IPS-15b (cell line): ENCODE data around the gene SAP25.

Experiments
- H3K27me3 ChIP-seq: one replicate; pipeline ENCODE4 v1.6.1; 2013; ENCODE audit warnings: low read length; ENCODE audit not compliant: control insufficient read depth, insufficient read depth
- H3K36me3 ChIP-seq: one replicate; pipeline ENCODE4 v1.6.1; 2013; ENCODE audit warnings: low read length; ENCODE audit not compliant: control insufficient read depth, insufficient read depth
- H3K4me1 ChIP-seq: one replicate; pipeline ENCODE4 v1.6.1; 2013; ENCODE audit warnings: mild to moderate bottlenecking, low read length; ENCODE audit not compliant: control insufficient read depth, insufficient read depth
- H3K4me3 ChIP-seq: one replicate; pipeline ENCODE4 v1.5.1; 2013; ENCODE audit warnings: low read depth, low read length
- H3K9ac ChIP-seq: one replicate; pipeline ENCODE4 v1.6.1; 2013; ENCODE audit warnings: low read depth, mild to moderate bottlenecking, low read length
- H3K9me3 ChIP-seq: one replicate; pipeline ENCODE4 v1.6.1; 2013; ENCODE audit warnings: mild to moderate bottlenecking, low read length; ENCODE audit not compliant: control insufficient read depth, insufficient read depth

SAP25 gene

GRCh38 chr7:100580466-100581283 is 7.0 kb upstream of the SAP25 start:
- Histone ChIP-seq H3K36me3 (peaks cover 44% of the 10 kb centered on the region), H3K9ac (no peak overlapping the region), H3K4me3 (no peak overlapping the region), H3K4me1 (peaks cover 6% of the 10 kb centered on the region), H3K27me3 (no peaks in the 10 kb centered on the region), H3K9me3 (no peaks in the 10 kb centered on the region)

DNA sequence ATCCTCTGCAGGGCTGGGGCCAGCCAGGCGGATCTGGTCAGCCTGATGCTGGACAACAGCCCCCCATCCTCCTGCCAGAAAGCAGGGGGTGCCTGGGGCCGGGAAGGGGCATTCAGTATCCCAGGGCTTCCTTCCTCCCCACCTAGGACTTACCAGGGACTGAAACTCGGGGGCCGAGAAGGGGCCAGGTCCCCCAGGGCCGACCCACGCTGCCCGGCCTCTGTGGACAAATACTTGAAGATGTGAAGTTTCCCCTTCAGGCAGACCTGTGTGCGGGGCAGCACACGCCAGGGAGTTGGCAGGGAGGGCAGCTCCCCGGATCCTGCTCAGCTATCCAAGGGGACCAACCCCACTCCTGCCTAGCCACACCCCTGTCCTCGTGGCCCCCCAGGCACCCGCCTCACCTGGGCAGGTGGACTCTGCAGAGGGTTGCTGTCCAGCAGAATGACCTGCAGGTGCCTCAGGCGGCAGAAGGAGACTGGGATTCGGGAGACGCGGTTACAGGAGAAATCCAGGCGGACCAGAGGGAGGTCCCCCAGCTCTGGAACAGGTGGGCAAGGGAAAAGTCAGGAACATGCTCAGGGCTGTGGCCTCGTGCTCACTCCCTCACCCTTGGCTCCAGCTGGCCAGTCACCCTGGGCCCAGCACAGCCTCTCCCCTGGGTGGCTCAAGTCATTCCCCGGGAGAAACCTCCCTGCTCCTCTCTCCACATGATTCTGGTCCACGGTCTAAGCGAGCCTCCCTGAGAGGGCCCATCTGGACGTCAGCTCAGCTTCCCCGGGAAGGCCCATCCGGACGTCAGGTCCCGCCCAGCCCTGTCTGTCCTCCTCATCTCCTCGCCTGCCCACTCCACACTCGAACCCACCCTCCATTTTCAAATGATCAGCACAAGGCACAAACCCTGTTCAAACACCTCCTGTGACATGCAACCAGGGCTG is 4.8 kb upstream of the SAP25 start:
- no peaks in the 10 kb centered on the region for H3K9me3 ChIP-seq
- H3K36me3 ChIP-seq: peaks cover 52% of the 10 kb centered on the region
- no peak overlapping the region for H3K4me3 ChIP-seq
- H3K9ac ChIP-seq: no peak overlapping the region
- H3K4me1 ChIP-seq: peaks cover 1% of the 10 kb centered on the region
- H3K27me3 ChIP-seq: no peaks in the 10 kb centered on the region

GRCh38 chr7:100577507-100577906 is 3.8 kb upstream of the SAP25 start:
- Histone ChIP-seq H3K27me3 (no peaks in the 10 kb centered on the region), H3K36me3 (peaks cover 49% of the 10 kb centered on the region), H3K4me3 (no peak overlapping the region), H3K9ac (no peak overlapping the region), H3K4me1 (no peaks in the 10 kb centered on the region), H3K9me3 (no peaks in the 10 kb centered on the region)

- H3K27me3 ChIP-seq: no peaks in the 10 kb centered on the region
- H3K9me3 ChIP-seq: no peaks in the 10 kb centered on the region
- no peak overlapping the region for H3K4me3 ChIP-seq
- H3K36me3 ChIP-seq: peaks cover 45% of the 10 kb centered on the region
- H3K4me1 ChIP-seq: peaks cover 1% of the 10 kb centered on the region
- H3K9ac ChIP-seq: no peak overlapping the region
These were observed 3.4 kb upstream of the SAP25 start for GRCh38 chr7:100577103-100577502.

DNA sequence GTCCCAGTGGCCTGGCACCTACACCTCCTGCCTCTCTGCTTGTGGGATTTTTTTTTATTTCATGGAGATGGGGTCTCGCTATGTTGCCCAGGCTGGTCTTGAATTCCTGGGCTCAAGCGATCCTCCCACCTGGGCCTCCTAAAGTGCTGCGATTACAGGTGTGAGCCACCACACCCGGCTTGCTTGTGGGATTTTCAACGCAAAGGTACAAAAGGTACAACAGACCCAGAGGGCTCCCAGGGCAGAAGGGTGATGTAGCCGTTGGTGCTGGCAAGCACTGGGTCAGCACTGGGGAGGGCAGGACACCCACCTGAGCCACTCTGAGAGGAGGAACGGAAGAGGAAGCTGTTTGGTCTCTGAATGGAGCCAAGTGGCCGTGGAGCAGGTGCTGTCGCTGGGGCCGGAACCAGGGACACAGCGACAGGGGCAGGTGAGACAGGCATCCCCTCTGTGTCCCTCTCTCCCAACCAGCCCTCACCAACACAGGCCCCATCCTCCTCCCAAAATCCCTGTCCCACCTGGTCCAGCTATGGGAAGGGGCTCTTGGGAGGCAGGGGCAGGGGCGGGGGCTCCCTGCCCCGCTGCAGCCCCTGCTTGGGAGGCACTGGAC is 2.8 kb upstream of the SAP25 start:
- Histone ChIP-seq H3K36me3 (peaks cover 41% of the 10 kb centered on the region), H3K9ac (no peak overlapping the region), H3K4me1 (peaks cover 7% of the 10 kb centered on the region)

DNA sequence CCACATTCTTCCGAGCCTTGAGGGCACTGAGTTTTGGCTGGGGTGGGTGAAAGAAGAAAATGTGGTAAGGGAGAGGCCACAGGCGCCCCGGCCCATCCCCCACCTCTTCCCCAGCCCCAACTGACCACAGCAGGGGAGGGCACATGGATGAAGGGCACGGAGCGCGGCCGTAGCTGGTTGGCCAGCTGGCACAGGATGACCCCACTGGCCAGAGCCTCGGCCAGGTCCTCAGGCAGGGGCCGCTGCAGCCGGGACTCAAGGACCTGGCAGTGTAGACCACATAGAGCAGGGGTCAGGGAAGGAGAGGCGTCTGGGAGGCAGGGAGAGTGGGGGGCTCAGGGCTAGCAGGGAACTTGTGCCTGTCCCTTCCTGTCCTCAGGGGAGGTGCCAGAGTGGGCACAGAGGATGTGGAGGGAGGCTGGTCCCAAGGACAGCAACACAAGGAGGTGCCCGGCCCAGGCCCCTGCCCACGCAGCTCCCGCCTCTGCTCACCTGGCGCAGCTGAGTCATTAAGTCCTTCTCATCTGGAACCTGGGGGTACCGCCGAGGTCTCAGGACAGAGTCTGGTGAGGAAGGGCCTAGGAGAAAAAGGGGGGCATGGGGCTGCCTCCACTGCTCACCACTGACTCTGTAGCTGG is 2.2 kb upstream of the SAP25 start:
- Histone ChIP-seq H3K27me3 (no peaks in the 10 kb centered on the region), H3K36me3 (peaks cover 38% of the 10 kb centered on the region), H3K9ac (no peak overlapping the region), H3K4me1 (peaks cover 11% of the 10 kb centered on the region), H3K4me3 (no peak overlapping the region), H3K9me3 (no peaks in the 10 kb centered on the region)

More for the DNA sequence above, 2.8 kb upstream of the SAP25 start:
- H3K9me3 ChIP-seq: no peaks in the 10 kb centered on the region
- H3K4me3 ChIP-seq: no peak overlapping the region
- no peaks in the 10 kb centered on the region for H3K27me3 ChIP-seq

DNA sequence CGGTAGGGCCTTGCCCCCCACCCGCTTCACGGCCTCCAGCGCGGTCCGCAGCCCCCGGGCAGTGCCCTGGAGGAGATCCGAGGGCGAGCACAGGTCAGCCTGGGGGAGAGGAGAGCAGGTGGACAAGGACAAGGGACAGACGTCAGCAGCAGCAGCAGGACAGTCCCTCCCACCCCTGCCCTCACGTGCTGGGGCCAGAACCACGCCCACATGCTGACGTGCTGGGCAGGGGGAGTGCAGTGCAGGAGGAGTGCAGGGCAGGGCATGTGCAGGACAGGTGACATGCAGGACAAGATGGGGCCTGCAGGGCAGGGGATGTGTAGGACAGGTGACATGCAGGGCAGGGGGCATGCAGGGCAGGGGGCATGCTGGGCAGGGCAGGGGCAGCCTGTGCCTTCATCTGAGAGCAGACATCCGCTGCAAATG is 1.5 kb upstream of the SAP25 start:
- H3K27me3 ChIP-seq: no peaks in the 10 kb centered on the region
- no peak overlapping the region for H3K4me3 ChIP-seq
- peaks cover 13% of the 10 kb centered on the region for H3K4me1 ChIP-seq
- no peak overlapping the region for H3K9ac ChIP-seq
- H3K9me3 ChIP-seq: no peaks in the 10 kb centered on the region
- H3K36me3 ChIP-seq: peaks cover 35% of the 10 kb centered on the region

DNA sequence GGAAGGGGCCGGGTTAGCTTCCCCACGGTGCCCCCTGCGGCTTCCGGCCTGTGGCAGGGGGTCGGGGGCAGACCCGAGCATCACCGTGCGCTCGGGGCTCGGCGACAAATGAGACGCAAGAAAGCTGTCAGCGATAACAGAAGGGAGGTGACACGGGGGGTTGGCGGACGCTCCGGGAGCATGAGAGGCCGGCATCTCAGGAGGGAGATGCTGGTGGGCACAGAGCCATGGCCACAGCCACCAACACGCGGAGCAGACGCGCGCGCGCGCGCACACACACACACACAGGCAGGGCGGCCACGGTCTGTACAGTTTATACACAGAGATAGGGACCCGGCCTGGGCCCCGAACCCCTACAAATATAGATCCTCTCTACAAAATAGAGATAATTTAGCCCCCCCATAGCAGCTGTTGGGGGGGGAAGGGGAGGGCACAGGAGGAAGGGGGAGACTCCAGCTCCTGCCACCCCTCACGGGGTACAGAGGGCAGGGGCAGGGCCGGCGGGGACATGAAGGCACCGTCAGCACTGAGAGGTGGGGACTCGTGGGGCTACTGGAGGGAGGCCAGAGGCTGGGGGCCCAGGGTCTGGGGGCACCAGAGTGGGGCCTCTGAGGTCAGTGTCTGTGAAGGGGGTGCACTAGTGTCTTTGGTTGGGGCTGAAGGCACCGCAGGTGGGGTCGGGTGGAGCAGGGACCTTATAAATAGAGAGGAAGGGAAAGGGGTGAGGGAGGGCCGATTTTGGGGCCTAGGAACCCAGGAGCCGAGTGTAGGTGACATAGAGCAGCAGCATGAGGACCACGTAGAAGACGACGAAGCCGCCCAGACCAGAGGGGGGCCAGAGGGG is 884 bp upstream of the SAP25 start:
- H3K9ac ChIP-seq: no peak overlapping the region
- H3K36me3 ChIP-seq: peaks cover 35% of the 10 kb centered on the region
- H3K4me3 ChIP-seq: no peak overlapping the region
- no peaks in the 10 kb centered on the region for H3K9me3 ChIP-seq
- H3K27me3 ChIP-seq: no peaks in the 10 kb centered on the region
- H3K4me1 ChIP-seq: peaks cover 13% of the 10 kb centered on the region

DNA sequence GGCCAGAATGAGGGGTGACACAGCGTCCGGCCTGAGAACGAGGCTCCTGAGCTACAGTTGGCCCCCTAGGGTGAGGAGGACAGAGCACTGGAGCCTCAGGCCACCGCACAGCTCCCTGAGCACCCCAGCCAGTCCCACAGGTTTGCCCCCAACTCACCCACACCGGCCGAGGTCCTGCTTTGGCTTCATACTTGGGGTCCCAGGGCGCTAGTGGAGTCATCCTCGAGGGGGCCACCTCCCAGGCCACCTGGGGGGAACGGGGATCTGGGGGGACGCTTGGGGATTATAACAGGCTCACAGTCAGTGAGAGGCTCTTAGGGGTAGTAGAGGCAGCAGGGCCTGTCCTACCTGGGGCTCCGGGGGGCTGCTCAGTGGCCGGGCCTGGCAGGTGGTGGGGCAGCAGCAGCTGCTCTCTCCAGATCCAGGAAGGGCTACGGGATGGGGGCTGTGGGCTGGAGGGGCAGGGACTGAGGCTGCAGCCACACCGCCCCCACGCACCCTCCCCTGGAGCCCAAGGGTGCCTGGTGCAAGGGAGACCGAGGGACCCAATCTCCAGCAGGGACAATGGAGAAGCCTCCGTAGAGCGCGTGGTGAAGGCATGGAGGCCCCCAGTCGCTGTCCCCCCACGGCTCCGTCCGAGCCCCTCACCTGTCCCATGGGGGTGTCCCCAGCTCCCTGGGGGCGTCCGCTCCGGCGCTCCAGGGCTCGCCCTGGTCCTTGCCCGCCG is 588 bp downstream of the SAP25 start:
- Histone ChIP-seq H3K36me3 (peaks cover 31% of the 10 kb centered on the region), H3K27me3 (no peaks in the 10 kb centered on the region)

GRCh38 chr7:100572281-100572948 is 1.3 kb downstream of the SAP25 start:
- peak overlapping the region; percentile 43 for H3K4me3 ChIP-seq
- H3K27me3 ChIP-seq: no peaks in the 10 kb centered on the region
- peaks cover 18% of the 10 kb centered on the region for H3K4me1 ChIP-seq
- H3K36me3 ChIP-seq: peaks cover 24% of the 10 kb centered on the region
- no peak overlapping the region for H3K9ac ChIP-seq
- H3K9me3 ChIP-seq: no peaks in the 10 kb centered on the region

More for the DNA sequence above, 588 bp downstream of the SAP25 start:
- H3K9me3 ChIP-seq: no peaks in the 10 kb centered on the region
- peaks cover 18% of the 10 kb centered on the region for H3K4me1 ChIP-seq
- H3K4me3 ChIP-seq: no peak overlapping the region
- H3K9ac ChIP-seq: no peak overlapping the region
